Activated naive CD4-positive, alpha-beta T cell treated with anti-CD3 and anti-CD28 coated beads for 36 hours (primary cell): ENCODE data around the gene DSEL. TPM values are rescaled to one million over a fixed set of nuclear protein-coding genes. Genes with fewer than 3 reads are reported as not detected.

Source experiments
- CTCF ChIA-PET: fragments of 350-600 bp; sonication (Branson Sonifier 250); formaldehyde crosslinking; loops from one replicate; lab custom pipeline; 2021; ENCODE audit warnings: antibody characterized with exemption; lab: Charles Lee
- DNase-seq: peaks from one replicate; pipeline ENCODE4 v3.0.0-alpha.2; 2020
- H3K27ac Mint-ChIP-seq: one replicate; pipeline ENCODE4 v1.8.0; 2021; ENCODE audit warnings: mild to moderate bottlenecking, mixed read lengths
- H3K27me3 Mint-ChIP-seq: one replicate; pipeline ENCODE4 v1.8.0; 2021; ENCODE audit warnings: low read depth, mixed read lengths
- H3K36me3 Mint-ChIP-seq: one replicate; pipeline ENCODE4 v1.8.0; 2021; ENCODE audit warnings: low read depth, mixed read lengths
- H3K4me1 Mint-ChIP-seq: one replicate; pipeline ENCODE4 v1.8.0; 2021; ENCODE audit warnings: low read depth, mixed read lengths
- H3K4me3 Mint-ChIP-seq: one replicate; pipeline ENCODE4 v1.8.0; 2021; ENCODE audit warnings: mild to moderate bottlenecking, moderate library complexity, mixed read lengths
- H3K9me3 Mint-ChIP-seq: one replicate; pipeline ENCODE4 v1.8.0; 2021; ENCODE audit warnings: mixed read lengths
- intact Hi-C: fragments of 100-400 bp; cut with micrococcal nuclease; formaldehyde crosslinking; loops from one replicate; pipeline ENCODE4 v1.15.1; 2023
- total RNA-seq, 2 experiments: library from RNA; stranded (reverse); gene quantifications; one replicate each; pipeline ENCODE4 v1.2.3, GENCODE V29; 2021

DSEL gene
- total RNA-seq, 2 experiments from 2014 or later = 0.10 TPM

- DNase-seq = peak; percentile 6
- H3K4me3 Mint-ChIP-seq = peak overlapping the region; percentile 84
- H3K27ac Mint-ChIP-seq = no peak overlapping the region
- H3K9me3 Mint-ChIP-seq = no peaks in the 10 kb centered on the region
- CTCF ChIA-PET = interaction anchor here (0.5 to 1.3 kb wide), 2 partner anchors 15 to 31 kb away, joined by 3 read pairs; no protein-coding TSS in a partner anchor
- H3K4me1 Mint-ChIP-seq = peaks cover 21% of the 10 kb centered on the region
- H3K27me3 Mint-ChIP-seq = peaks cover 8% of the 10 kb centered on the region
- H3K36me3 Mint-ChIP-seq = no peaks in the 10 kb centered on the region
- intact Hi-C loops = loop anchor here (5.0 kb wide), 1 partner anchor 185 kb away; no protein-coding TSS in a partner anchor
Measured at GRCh38 chr18:67517444-67517765, 885 bp upstream of the DSEL start.

- Mint-ChIP-seq H3K36me3 (no peaks in the 10 kb centered on the region), H3K4me1 (peaks cover 21% of the 10 kb centered on the region), H3K9me3 (no peaks in the 10 kb centered on the region), H3K27ac (no peak overlapping the region), H3K4me3 (peak overlapping the region; percentile 73), H3K27me3 (peaks cover 7% of the 10 kb centered on the region)
- intact Hi-C loops = loop anchor here (1.0 to 5.0 kb wide), 5 partner anchors 184 to 1219 kb away; partner anchors contain the start of gene TMX3
- CTCF ChIA-PET = interaction anchor here (0.7 to 2.3 kb wide), 3 partner anchors 10 to 301 kb away, joined by 3 to 13 read pairs (median 3); no protein-coding TSS in a partner anchor
- peak; percentile 77 for DNase-seq
Measured at GRCh38 chr18:67515942-67516538, 480 bp downstream of the DSEL start.

DNA sequence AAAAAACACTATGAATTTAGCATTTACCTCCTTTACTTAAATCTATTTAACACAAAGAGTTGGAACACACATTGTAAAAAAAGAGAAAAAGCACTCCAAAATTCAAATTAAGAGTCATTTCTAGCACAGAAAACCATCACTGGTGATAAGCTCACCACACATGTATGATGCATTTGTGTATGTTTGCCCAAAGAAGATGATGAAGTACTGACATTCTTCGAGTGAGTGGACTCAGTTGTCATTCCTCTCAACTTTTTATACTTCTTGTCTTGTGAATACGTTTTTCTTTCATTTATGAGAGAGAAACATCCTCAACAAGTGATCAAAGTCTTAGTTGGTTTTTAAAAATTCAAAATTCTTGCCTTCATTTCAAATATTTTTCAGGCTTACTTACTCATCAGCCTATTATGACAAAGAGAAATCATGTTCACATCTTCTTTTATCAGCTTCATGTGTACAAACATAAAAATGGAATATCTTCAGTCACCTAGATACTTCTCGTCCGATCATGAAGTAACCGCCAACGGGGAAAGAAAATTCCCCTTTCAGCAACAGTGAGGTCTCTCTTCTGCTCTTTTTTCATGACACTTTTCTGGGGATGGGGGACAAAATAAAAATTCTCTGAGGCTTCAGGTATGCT is 1.5 kb downstream of the DSEL start:
- intact Hi-C loops = loop anchor here (5.0 kb wide), 1 partner anchor 183 kb away; no protein-coding TSS in a partner anchor
- H3K27ac Mint-ChIP-seq = no peak overlapping the region
- no peaks in the 10 kb centered on the region for H3K9me3 Mint-ChIP-seq
- no peak for DNase-seq
- CTCF ChIA-PET = interaction anchor here (0.6 to 2.3 kb wide), 4 partner anchors 11 to 599 kb away, joined by 3 to 13 read pairs (median 7); no protein-coding TSS in a partner anchor
- H3K4me3 Mint-ChIP-seq = peak overlapping the region; percentile 73
- peaks cover 7% of the 10 kb centered on the region for H3K27me3 Mint-ChIP-seq
- H3K36me3 Mint-ChIP-seq = no peaks in the 10 kb centered on the region
- H3K4me1 Mint-ChIP-seq = peaks cover 21% of the 10 kb centered on the region

- Mint-ChIP-seq H3K4me3 (no peak overlapping the region), H3K36me3 (no peaks in the 10 kb centered on the region), H3K27me3 (peaks cover 7% of the 10 kb centered on the region), H3K4me1 (peaks cover 21% of the 10 kb centered on the region), H3K9me3 (no peaks in the 10 kb centered on the region), H3K27ac (no peak overlapping the region)
- CTCF ChIA-PET = interaction anchor here (1.2 to 2.0 kb wide), 2 partner anchors 297 to 299 kb away, joined by 3 to 10 read pairs; no protein-coding TSS in a partner anchor
- intact Hi-C loops = no loop called here
- no peak for DNase-seq
Measured at GRCh38 chr18:67514465-67514864, 2.1 kb downstream of the DSEL start.

- no peak overlapping the region for H3K27ac Mint-ChIP-seq
- intact Hi-C loops = loop anchor here (1.0 kb wide), 1 partner anchor 296 kb away; no protein-coding TSS in a partner anchor
- peak; percentile 10 for DNase-seq
Measured at GRCh38 chr18:67513280-67513679, 3.2 kb downstream of the DSEL start.

DNA sequence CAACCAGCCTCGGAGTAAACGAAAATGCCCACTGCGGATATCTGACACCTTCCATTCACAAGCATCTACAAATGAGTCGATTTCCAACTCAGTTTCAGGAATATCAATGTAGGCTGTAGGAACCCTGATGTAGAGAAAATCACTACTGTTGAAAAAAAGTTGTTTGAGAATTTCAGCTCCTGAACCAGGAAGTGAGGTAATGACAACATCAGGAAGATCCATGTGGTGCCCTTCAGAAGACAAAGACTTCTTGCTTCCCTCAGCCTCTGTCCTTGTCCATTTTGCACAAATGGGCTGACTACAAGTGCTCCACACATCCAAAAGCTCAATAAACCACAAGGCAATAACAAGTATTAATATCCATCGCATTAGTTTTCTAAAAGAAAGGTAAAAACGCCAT is 4.7 kb downstream of the DSEL start:
- Mint-ChIP-seq H3K9me3 (no peaks in the 10 kb centered on the region), H3K27ac (no peak overlapping the region), H3K36me3 (no peaks in the 10 kb centered on the region), H3K27me3 (peaks cover 5% of the 10 kb centered on the region), H3K4me3 (no peak overlapping the region), H3K4me1 (peaks cover 8% of the 10 kb centered on the region)
- CTCF ChIA-PET = interaction anchor here (0.6 kb wide), 1 partner anchor 389 kb away, joined by 3 read pairs; no protein-coding TSS in a partner anchor
- DNase-seq = no peak
- intact Hi-C loops = no loop called here

More at GRCh38 chr18:67513280-67513679, 3.2 kb downstream of the DSEL start:
- Mint-ChIP-seq H3K4me3 (no peak overlapping the region), H3K36me3 (no peaks in the 10 kb centered on the region), H3K27me3 (peaks cover 7% of the 10 kb centered on the region), H3K9me3 (no peaks in the 10 kb centered on the region), H3K4me1 (peaks cover 21% of the 10 kb centered on the region)
- CTCF ChIA-PET = interaction anchor here (2.0 kb wide), 1 partner anchor 296 kb away, joined by 10 read pairs; no protein-coding TSS in a partner anchor

DNA sequence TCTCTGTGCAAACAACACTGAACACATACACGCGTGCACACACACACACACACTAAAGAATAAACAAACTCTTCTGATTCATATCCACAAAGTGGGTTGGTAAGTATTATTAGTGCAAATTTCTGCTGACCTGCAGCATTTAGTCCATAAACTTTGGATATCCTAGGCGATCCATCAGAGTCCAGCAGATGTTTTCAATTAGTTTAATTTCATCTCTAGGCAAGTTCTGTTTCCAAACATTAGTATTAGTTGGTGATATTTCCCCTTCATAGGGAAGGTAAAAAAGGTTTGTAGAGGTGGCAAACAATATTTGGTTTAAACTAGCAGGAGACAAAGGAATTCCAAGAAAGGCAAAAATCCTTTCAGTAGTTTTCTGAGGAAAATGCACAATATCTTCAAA is 5.7 kb downstream of the DSEL start:
- H3K27me3 Mint-ChIP-seq = peaks cover 5% of the 10 kb centered on the region
- no peaks in the 10 kb centered on the region for H3K9me3 Mint-ChIP-seq
- H3K27ac Mint-ChIP-seq = no peak overlapping the region
- CTCF ChIA-PET = no interaction called here
- H3K4me3 Mint-ChIP-seq = no peak overlapping the region
- intact Hi-C loops = no loop called here
- DNase-seq = no peak
- H3K36me3 Mint-ChIP-seq = no peaks in the 10 kb centered on the region
- H3K4me1 Mint-ChIP-seq = peaks cover 8% of the 10 kb centered on the region

DNA sequence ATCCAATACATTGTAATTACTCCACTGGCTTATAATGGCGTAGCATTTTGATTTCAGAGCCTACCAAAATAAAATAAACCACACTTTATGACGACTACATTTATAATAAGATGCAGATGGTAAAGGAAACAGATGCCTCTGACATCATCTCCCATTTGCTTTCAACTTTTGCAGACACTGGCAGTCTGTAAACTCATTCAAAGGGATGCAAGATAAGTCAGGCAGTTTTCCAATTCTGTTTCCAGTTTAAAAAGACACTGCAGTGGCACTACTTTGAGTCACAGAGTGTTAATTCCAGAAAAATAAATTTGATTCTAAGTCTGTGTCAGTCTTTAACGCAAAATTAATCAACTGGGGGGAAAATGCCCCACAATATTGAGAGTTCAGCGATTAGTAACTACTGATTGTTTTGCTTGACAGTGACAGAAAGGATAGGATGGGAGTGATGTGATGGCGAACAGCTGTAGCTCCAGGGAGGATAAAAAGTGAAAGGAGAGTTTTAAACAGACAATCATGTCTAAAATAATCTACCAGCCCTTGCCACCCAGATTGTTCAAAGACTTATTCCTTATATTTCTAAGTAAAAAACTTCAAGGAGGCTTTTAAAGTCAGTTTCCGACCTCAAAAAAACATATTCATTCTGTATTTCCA is 6.7 kb downstream of the DSEL start:
- intact Hi-C loops = no loop called here
- Mint-ChIP-seq H3K27me3 (no peaks in the 10 kb centered on the region), H3K27ac (no peak overlapping the region), H3K4me3 (no peak overlapping the region), H3K36me3 (no peaks in the 10 kb centered on the region), H3K9me3 (no peaks in the 10 kb centered on the region), H3K4me1 (no peaks in the 10 kb centered on the region)
- CTCF ChIA-PET = no interaction called here
- no peak for DNase-seq

DNA sequence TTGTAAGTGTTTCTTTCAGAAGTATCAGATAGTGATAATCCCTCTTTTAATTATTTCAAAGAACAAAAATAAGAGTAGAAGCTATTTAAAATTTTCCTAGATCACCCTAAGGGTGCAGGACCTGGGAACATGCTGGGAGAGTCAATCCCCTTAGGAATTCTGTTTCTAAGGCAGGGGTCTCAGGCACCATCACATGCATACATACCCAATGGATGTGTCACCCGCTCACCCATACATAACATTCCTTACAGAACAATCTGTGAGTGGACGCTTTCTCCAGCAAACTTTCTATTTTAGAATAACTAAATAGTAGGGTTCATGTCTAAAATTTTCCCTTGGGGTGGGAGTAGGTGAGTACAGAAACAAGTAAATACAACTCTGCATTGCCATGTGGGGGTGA is 8.4 kb downstream of the DSEL start:
- Mint-ChIP-seq H3K36me3 (no peaks in the 10 kb centered on the region), H3K9me3 (no peaks in the 10 kb centered on the region), H3K4me3 (no peak overlapping the region), H3K27me3 (no peaks in the 10 kb centered on the region), H3K4me1 (no peaks in the 10 kb centered on the region), H3K27ac (no peak overlapping the region)
- intact Hi-C loops = no loop called here
- no peak for DNase-seq
- CTCF ChIA-PET = no interaction called here

DNA sequence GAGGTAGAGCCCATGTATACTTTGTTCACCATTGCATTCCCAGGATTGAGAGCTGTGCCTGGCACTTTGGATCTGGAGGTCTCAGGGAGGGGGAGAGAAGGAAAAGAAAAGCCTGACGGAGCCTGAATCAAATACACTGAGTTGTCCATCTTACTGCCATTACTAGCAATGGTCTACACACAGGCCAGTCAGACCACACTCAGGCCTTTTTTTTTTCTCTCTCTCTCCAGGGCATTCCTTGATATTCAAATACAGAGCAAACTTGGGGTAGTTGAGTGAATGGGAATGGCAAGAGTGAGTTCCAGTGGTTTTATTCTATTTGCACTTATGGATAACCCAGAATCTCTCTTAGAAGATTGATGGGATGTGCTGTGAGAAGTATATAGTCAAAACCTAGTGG is 11.8 kb downstream of the DSEL start:
- Mint-ChIP-seq H3K4me3 (no peak overlapping the region), H3K9me3 (no peaks in the 10 kb centered on the region), H3K27me3 (no peaks in the 10 kb centered on the region), H3K27ac (no peak overlapping the region), H3K36me3 (no peaks in the 10 kb centered on the region), H3K4me1 (no peaks in the 10 kb centered on the region)
- no peak for DNase-seq
- CTCF ChIA-PET = no interaction called here
- intact Hi-C loops = no loop called here

GRCh38 chr18:67500522-67501205 is 15.9 kb downstream of the DSEL start:
- intact Hi-C loops = no loop called here
- peaks cover 8% of the 10 kb centered on the region for H3K27me3 Mint-ChIP-seq

GRCh38 chr18:67496469-67496868 is 20.1 kb downstream of the DSEL start:
- CTCF ChIA-PET = no interaction called here
- Mint-ChIP-seq H3K4me1 (no peaks in the 10 kb centered on the region), H3K36me3 (no peaks in the 10 kb centered on the region), H3K27me3 (peaks cover 14% of the 10 kb centered on the region), H3K27ac (no peak overlapping the region), H3K9me3 (no peaks in the 10 kb centered on the region), H3K4me3 (no peak overlapping the region)
- intact Hi-C loops = no loop called here
- no peak for DNase-seq

More at GRCh38 chr18:67500522-67501205, 15.9 kb downstream of the DSEL start:
- H3K4me1 Mint-ChIP-seq = no peaks in the 10 kb centered on the region
- H3K36me3 Mint-ChIP-seq = no peaks in the 10 kb centered on the region
- DNase-seq = no peak
- H3K4me3 Mint-ChIP-seq = no peak overlapping the region
- no peak overlapping the region for H3K27ac Mint-ChIP-seq
- CTCF ChIA-PET = no interaction called here
- H3K9me3 Mint-ChIP-seq = no peaks in the 10 kb centered on the region
